ENCODE data around the gene ARHGAP24. TPM values are rescaled to one million over a fixed set of nuclear protein-coding genes. Genes with fewer than 3 reads are reported as not detected.
A peak's percentile ranks its signal among the peaks of the same experiment; 100 is the strongest.

ARHGAP24 gene
- total and polyA plus RNA-seq, 4 donors, result 10.0 to 79.4 (median 21.6) TPM

GRCh38 chr4:85905761-85906160 is 430.8 kb downstream of the ARHGAP24 start:
- Histone ChIP-seq H3K36me3 (ENCODE audit: control insufficient read depth in 4 of 4, insufficient read depth in 4 of 4, low read length in 4 of 4) (no peaks in the 10 kb centered on the region), H3K9me3 (ENCODE audit: control insufficient read depth in 4 of 4, insufficient read depth in 3 of 4, low read length in 3 of 4) (no peaks in the 10 kb centered on the region), H3K9ac (ENCODE audit: insufficient read depth in 1 of 2, low read length in 2 of 2) (no peak overlapping the region), H3K27me3 (ENCODE audit: control insufficient read depth in 3 of 3, insufficient read depth in 3 of 3, low read length in 2 of 3) (no peaks in the 10 kb centered on the region), H3K4me3 (no peak overlapping the region), H3K27ac (ENCODE audit: low read depth in 1 of 2, low read length in 1 of 2) (no peak overlapping the region), H3K4me1 (ENCODE audit: control insufficient read depth in 5 of 5, insufficient read depth in 5 of 5, low read length in 5 of 5) (peaks cover 0 to 6% (median 0%) of the 10 kb centered on the region in 5 donors)
- 75 to 80% methylated on average over 2 of the region's 2 CpGs for WGBS, 2 donors
- no peak for TF ChIP-seq CTCF (IDR thresholded peaks at IDR 0.05; ENCODE audit: control extremely low read depth, extremely low read depth)
- DNase-seq, result no peak
- ATAC-seq (ENCODE audit: insufficient read depth, low FRiP score), result no peak

GRCh38 chr4:85907001-85907400 is 432.1 kb downstream of the ARHGAP24 start:
- DNase-seq (no peak), ATAC-seq (ENCODE audit: insufficient read depth, low FRiP score) (no peak)
- no peak for TF ChIP-seq CTCF (IDR thresholded peaks at IDR 0.05; ENCODE audit: control extremely low read depth, extremely low read depth)
- Histone ChIP-seq H3K36me3 (ENCODE audit: control insufficient read depth in 4 of 4, insufficient read depth in 4 of 4, low read length in 4 of 4) (no peaks in the 10 kb centered on the region), H3K27ac (ENCODE audit: low read depth in 1 of 2, low read length in 1 of 2) (no peak overlapping the region), H3K4me3 (no peak overlapping the region), H3K4me1 (ENCODE audit: control insufficient read depth in 5 of 5, insufficient read depth in 5 of 5, low read length in 5 of 5) (peaks cover 0 to 3% (median 0%) of the 10 kb centered on the region in 5 donors), H3K9ac (ENCODE audit: insufficient read depth in 1 of 2, low read length in 2 of 2) (no peak overlapping the region), H3K9me3 (ENCODE audit: control insufficient read depth in 4 of 4, insufficient read depth in 3 of 4, low read length in 3 of 4) (no peaks in the 10 kb centered on the region), H3K27me3 (ENCODE audit: control insufficient read depth in 3 of 3, insufficient read depth in 3 of 3, low read length in 2 of 3) (no peaks in the 10 kb centered on the region)
- WGBS, 2 donors, result 95% methylated on average over 2 of the region's 2 CpGs

GRCh38 chr4:85909851-85910250 is 434.9 kb downstream of the ARHGAP24 start:
- DNase-seq (peak in 1 of 3 donors; percentile 5), ATAC-seq (ENCODE audit: insufficient read depth, low FRiP score) (no peak)
- Histone ChIP-seq H3K9me3 (ENCODE audit: control insufficient read depth in 4 of 4, insufficient read depth in 3 of 4, low read length in 3 of 4) (no peaks in the 10 kb centered on the region), H3K4me1 (ENCODE audit: control insufficient read depth in 5 of 5, insufficient read depth in 5 of 5, low read length in 5 of 5) (peaks cover 0 to 3% (median 0%) of the 10 kb centered on the region in 5 donors), H3K9ac (ENCODE audit: insufficient read depth in 1 of 2, low read length in 2 of 2) (no peak overlapping the region), H3K36me3 (ENCODE audit: control insufficient read depth in 4 of 4, insufficient read depth in 4 of 4, low read length in 4 of 4) (no peaks in the 10 kb centered on the region), H3K27me3 (ENCODE audit: control insufficient read depth in 3 of 3, insufficient read depth in 3 of 3, low read length in 2 of 3) (no peaks in the 10 kb centered on the region), H3K27ac (ENCODE audit: low read depth in 1 of 2, low read length in 1 of 2) (no peak overlapping the region), H3K4me3 (no peak overlapping the region)
- TF ChIP-seq CTCF (IDR thresholded peaks at IDR 0.05; ENCODE audit: control extremely low read depth, extremely low read depth), result no peak
- WGBS, 2 donors, result 88 to 91% methylated on average over 10 of the region's 10 CpGs

GRCh38 chr4:85910985-85911384 is 436.0 kb downstream of the ARHGAP24 start:
- Histone ChIP-seq H3K9ac (ENCODE audit: insufficient read depth in 1 of 2, low read length in 2 of 2) (no peak overlapping the region), H3K9me3 (ENCODE audit: control insufficient read depth in 4 of 4, insufficient read depth in 3 of 4, low read length in 3 of 4) (no peaks in the 10 kb centered on the region), H3K4me1 (ENCODE audit: control insufficient read depth in 5 of 5, insufficient read depth in 5 of 5, low read length in 5 of 5) (peaks cover 0 to 1% (median 0%) of the 10 kb centered on the region in 5 donors), H3K27me3 (ENCODE audit: control insufficient read depth in 3 of 3, insufficient read depth in 3 of 3, low read length in 2 of 3) (no peaks in the 10 kb centered on the region), H3K4me3 (no peak overlapping the region), H3K27ac (ENCODE audit: low read depth in 1 of 2, low read length in 1 of 2) (no peak overlapping the region), H3K36me3 (ENCODE audit: control insufficient read depth in 4 of 4, insufficient read depth in 4 of 4, low read length in 4 of 4) (no peaks in the 10 kb centered on the region)
- WGBS, 2 donors, result 84 to 87% methylated on average over 7 of the region's 7 CpGs
- no peak for DNase-seq
- no peak for ATAC-seq (ENCODE audit: insufficient read depth, low FRiP score)
- no peak for TF ChIP-seq CTCF (IDR thresholded peaks at IDR 0.05; ENCODE audit: control extremely low read depth, extremely low read depth)

All from lung (tissue), 12 donors.